ENCODE data around the gene CABCOCO1.

DNA sequence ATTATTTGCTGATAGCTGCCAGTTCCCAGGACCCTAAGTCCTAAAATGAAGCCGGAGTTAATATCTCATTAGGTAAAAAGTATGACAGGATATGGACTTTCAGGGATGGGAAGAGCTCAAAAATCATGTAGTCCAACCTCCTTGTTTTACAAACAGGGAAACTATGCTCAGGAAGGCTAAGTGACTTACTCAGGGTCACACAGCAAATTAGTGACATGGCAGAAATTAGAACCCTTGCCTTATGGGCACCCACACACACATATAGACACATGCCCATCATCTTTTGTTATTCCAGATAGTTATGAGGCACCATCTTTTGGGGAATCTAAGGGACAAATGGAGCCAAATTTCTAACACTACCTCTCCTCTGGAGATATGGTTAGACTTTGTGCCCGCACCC, 147.5 kb downstream of the CABCOCO1 start:
- TF ChIP-seq, protein P1, sequence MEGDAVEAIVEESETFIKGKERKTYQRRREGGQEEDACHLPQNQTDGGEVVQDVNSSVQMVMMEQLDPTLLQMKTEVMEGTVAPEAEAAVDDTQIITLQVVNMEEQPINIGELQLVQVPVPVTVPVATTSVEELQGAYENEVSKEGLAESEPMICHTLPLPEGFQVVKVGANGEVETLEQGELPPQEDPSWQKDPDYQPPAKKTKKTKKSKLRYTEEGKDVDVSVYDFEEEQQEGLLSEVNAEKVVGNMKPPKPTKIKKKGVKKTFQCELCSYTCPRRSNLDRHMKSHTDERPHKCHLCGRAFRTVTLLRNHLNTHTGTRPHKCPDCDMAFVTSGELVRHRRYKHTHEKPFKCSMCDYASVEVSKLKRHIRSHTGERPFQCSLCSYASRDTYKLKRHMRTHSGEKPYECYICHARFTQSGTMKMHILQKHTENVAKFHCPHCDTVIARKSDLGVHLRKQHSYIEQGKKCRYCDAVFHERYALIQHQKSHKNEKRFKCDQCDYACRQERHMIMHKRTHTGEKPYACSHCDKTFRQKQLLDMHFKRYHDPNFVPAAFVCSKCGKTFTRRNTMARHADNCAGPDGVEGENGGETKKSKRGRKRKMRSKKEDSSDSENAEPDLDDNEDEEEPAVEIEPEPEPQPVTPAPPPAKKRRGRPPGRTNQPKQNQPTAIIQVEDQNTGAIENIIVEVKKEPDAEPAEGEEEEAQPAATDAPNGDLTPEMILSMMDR (optimal IDR thresholded peaks at IDR 0.05 in 1 of 3, IDR thresholded peaks at IDR 0.05 in 1 of 3, conservative IDR thresholded peaks at IDR 0.05 in 1 of 3; ENCODE audit: extremely low read depth in 1 of 3, insufficient read depth in 2 of 3, low read length in 3 of 3), result no peak
- no peak for TF ChIP-seq EZH2 (IDR thresholded peaks at IDR 0.05; ENCODE audit: low read length)
